SK-N-SH treated with all-trans-retinoic acid at 6 μM for 48 hours (cell line): ENCODE data around the gene RNU1-3.

Experiments used
- ATAC-seq: fragments of 200-7000 bp; cut with Tn5 transposase; 3 replicates; pipeline ENCODE4 v1.9.1; 2020; ENCODE audit warnings: mild to moderate bottlenecking, moderate library complexity
- BACH2 ChIP-seq: fragments of 250-450 bp; sonication (Bioruptor Pico); IDR thresholded peaks from 2 replicates; pipeline ENCODE4 v1.9.0; 2021; ENCODE audit warnings: mild to moderate bottlenecking, borderline replicate concordance
- CSDC2 ChIP-seq: fragments of 250-450 bp; sonication (Bioruptor Pico); IDR thresholded peaks from 2 replicates; pipeline ENCODE4 v1.5.0; 2020; ENCODE audit warnings: mild to moderate bottlenecking, moderate library complexity
- ESRRG ChIP-seq: fragments of 250-450 bp; sonication (Bioruptor Pico); IDR thresholded peaks from 2 replicates; pipeline ENCODE4 v1.6.1; 2021; ENCODE audit warnings: mild to moderate bottlenecking
- GLIS3 ChIP-seq: fragments of 250-450 bp; sonication (Bioruptor Pico); IDR thresholded peaks from 2 replicates; pipeline ENCODE4 v1.5.0; 2020; ENCODE audit warnings: mild to moderate bottlenecking, moderate library complexity
- ISL1 ChIP-seq: fragments of 250-450 bp; sonication (Bioruptor Pico); IDR thresholded peaks from 2 replicates; pipeline ENCODE4 v2.1.2; 2022; ENCODE audit warnings: mild to moderate bottlenecking, moderate library complexity
- OSR1 ChIP-seq: fragments of 250-450 bp; sonication (Bioruptor Pico); IDR thresholded peaks from 2 replicates; pipeline ENCODE4 v1.8.0; 2022; ENCODE audit warnings: moderate library complexity, mild to moderate bottlenecking, inconsistent platforms
- SNAI2 ChIP-seq: fragments of 250-450 bp; sonication (Bioruptor Pico); IDR thresholded peaks from 2 replicates; pipeline ENCODE4 v1.5.0; 2020; ENCODE audit warnings: mild to moderate bottlenecking, moderate library complexity
- TCF4 ChIP-seq: fragments of 250-450 bp; sonication (Bioruptor Pico); IDR thresholded peaks from 2 replicates; pipeline ENCODE4 v1.8.0; 2021; ENCODE audit warnings: mild to moderate bottlenecking, moderate library complexity, borderline replicate concordance
- TOX ChIP-seq: fragments of 250-450 bp; sonication (Bioruptor Pico); IDR thresholded peaks from 2 replicates; pipeline ENCODE4 v1.8.0; 2021; ENCODE audit warnings: mild to moderate bottlenecking, moderate library complexity, borderline replicate concordance
- ZC3H10 ChIP-seq: fragments of 250-450 bp; sonication (Bioruptor Pico); IDR thresholded peaks from 2 replicates; pipeline ENCODE4 v1.5.1; 2021; ENCODE audit warnings: mild to moderate bottlenecking, moderate library complexity
- ZFP3 ChIP-seq: fragments of 250-450 bp; sonication (Bioruptor Pico); IDR thresholded peaks from 2 replicates; pipeline ENCODE4 v1.5.0; 2020; ENCODE audit warnings: mild to moderate bottlenecking, moderate library complexity
- ZFP30 ChIP-seq: fragments of 450-650 bp; formaldehyde crosslinking; IDR thresholded peaks from 2 replicates; pipeline ENCODE4 v1.5.0; 2022; ENCODE audit warnings: mild to moderate bottlenecking, moderate library complexity
- ZNF565 ChIP-seq: fragments of 450-650 bp; formaldehyde crosslinking; conservative IDR thresholded peaks from 2 replicates; pipeline ENCODE4 v1.5.0; 2020; ENCODE audit warnings: low read depth, mild to moderate bottlenecking, moderate library complexity
- ZNF70 ChIP-seq: fragments of 450-650 bp; formaldehyde crosslinking; IDR thresholded peaks from 2 replicates; pipeline ENCODE4 v1.5.0; 2020; ENCODE audit warnings: mild to moderate bottlenecking, moderate library complexity
- ZNF8 ChIP-seq: fragments of 450-650 bp; formaldehyde crosslinking; IDR thresholded peaks from 2 replicates; pipeline ENCODE4 v1.5.0; 2020; ENCODE audit warnings: mild to moderate bottlenecking, moderate library complexity
- TF ChIP-seq, protein P1 (sequence below): fragments of 250-450 bp; sonication (Bioruptor Pico); IDR thresholded peaks from 2 replicates; pipeline ENCODE4 v1.5.0; 2020; ENCODE audit warnings: mild to moderate bottlenecking, moderate library complexity
- TF ChIP-seq, protein P2 (sequence below): fragments of 250-450 bp; sonication (Bioruptor Pico); IDR thresholded peaks from 2 replicates; pipeline ENCODE4 v1.8.0; 2020; ENCODE audit warnings: mild to moderate bottlenecking, moderate library complexity, borderline replicate concordance
- TF ChIP-seq, protein P3 (sequence below): fragments of 250-450 bp; sonication (Bioruptor Pico); IDR thresholded peaks from 2 replicates; pipeline ENCODE4 v1.5.1; 2021; ENCODE audit warnings: mild to moderate bottlenecking, moderate library complexity

The RNU1-3 gene

DNA sequence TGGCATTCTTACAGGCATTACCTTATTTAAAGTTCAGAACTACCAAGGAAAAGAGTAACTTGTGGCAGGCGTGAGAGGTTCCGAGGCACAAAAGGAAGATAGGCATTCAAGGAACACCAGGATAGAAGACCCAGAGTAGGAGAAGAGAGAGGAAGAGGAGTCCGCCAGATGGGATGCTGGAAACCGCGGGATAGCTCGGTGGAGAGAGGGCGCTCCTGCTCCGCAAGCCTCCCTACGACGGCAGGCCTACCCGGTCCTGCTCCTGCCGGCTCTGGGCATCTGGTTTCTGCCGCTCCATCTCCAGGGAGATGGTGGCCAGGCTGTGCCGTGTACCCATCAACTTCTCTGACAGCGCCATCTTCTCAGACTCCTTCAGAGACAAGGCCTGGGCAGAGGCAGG is 48.0 kb downstream of the RNU1-3 start:
- TF ChIP-seq ISL1 (CRISPR knock-in tag), result no peak
- TF ChIP-seq SNAI2 (CRISPR knock-in tag), result no peak
- TF ChIP-seq, protein P1, sequence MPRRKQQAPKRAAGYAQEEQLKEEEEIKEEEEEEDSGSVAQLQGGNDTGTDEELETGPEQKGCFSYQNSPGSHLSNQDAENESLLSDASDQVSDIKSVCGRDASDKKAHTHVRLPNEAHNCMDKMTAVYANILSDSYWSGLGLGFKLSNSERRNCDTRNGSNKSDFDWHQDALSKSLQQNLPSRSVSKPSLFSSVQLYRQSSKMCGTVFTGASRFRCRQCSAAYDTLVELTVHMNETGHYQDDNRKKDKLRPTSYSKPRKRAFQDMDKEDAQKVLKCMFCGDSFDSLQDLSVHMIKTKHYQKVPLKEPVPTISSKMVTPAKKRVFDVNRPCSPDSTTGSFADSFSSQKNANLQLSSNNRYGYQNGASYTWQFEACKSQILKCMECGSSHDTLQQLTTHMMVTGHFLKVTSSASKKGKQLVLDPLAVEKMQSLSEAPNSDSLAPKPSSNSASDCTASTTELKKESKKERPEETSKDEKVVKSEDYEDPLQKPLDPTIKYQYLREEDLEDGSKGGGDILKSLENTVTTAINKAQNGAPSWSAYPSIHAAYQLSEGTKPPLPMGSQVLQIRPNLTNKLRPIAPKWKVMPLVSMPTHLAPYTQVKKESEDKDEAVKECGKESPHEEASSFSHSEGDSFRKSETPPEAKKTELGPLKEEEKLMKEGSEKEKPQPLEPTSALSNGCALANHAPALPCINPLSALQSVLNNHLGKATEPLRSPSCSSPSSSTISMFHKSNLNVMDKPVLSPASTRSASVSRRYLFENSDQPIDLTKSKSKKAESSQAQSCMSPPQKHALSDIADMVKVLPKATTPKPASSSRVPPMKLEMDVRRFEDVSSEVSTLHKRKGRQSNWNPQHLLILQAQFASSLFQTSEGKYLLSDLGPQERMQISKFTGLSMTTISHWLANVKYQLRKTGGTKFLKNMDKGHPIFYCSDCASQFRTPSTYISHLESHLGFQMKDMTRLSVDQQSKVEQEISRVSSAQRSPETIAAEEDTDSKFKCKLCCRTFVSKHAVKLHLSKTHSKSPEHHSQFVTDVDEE (CRISPR knock-in tag), result no peak
- no peak for TF ChIP-seq ZNF565 (CRISPR knock-in tag)
- TF ChIP-seq BACH2, result no peak
- TF ChIP-seq, protein P2, sequence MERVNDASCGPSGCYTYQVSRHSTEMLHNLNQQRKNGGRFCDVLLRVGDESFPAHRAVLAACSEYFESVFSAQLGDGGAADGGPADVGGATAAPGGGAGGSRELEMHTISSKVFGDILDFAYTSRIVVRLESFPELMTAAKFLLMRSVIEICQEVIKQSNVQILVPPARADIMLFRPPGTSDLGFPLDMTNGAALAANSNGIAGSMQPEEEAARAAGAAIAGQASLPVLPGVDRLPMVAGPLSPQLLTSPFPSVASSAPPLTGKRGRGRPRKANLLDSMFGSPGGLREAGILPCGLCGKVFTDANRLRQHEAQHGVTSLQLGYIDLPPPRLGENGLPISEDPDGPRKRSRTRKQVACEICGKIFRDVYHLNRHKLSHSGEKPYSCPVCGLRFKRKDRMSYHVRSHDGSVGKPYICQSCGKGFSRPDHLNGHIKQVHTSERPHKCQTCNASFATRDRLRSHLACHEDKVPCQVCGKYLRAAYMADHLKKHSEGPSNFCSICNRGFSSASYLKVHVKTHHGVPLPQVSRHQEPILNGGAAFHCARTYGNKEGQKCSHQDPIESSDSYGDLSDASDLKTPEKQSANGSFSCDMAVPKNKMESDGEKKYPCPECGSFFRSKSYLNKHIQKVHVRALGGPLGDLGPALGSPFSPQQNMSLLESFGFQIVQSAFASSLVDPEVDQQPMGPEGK (CRISPR knock-in tag), result no peak
- TF ChIP-seq OSR1 (CRISPR knock-in tag), result no peak
- TF ChIP-seq ZC3H10, result no peak
- TF ChIP-seq ZNF70 (CRISPR knock-in tag), result no peak
- TF ChIP-seq ZNF8, result no peak
- TF ChIP-seq, all 23 proteins: peak for 0
- no peak for ATAC-seq

DNA sequence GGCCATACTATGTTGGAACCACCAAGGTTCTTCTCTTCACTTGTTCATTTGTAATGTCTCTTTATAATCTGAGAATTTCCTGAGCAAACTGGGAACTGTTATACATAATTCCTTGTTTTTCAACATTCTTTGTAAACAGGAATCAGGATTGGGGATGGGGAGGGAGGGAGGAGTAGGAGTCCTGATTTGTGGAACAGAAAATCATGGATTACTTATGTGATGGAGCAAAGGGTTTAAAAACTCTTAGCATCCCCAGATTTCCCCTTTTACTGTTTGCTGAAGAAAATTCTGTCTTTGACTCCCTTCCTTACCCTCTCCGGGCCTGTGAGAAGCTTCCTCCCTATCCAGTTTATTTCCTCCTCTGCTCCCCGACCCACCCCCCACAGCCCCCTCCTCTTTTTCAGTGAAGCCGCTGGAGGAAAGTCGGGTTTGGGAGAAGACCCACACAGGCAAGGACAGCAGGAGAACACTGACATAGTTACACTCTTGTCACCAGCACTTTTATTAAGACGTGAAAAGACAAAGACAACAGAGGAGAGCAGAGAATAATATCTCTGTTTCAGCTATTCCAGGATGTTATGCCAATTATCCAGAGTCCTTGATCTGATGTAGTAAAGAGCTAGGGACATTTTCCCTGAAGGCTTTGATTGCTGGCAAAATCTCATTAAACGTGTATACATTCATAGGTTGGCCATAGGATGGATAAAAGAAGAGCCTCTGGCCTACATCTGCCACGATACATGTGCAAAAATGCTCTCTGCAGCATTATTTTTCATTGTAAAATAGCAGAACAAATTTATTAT is 48.8 kb downstream of the RNU1-3 start:
- no peak for TF ChIP-seq TCF4 (CRISPR knock-in tag)
- TF ChIP-seq TOX (CRISPR knock-in tag), result no peak
- no peak for TF ChIP-seq ESRRG (CRISPR knock-in tag)
- TF ChIP-seq, all 23 proteins: peak for 0
- no peak for ATAC-seq

DNA sequence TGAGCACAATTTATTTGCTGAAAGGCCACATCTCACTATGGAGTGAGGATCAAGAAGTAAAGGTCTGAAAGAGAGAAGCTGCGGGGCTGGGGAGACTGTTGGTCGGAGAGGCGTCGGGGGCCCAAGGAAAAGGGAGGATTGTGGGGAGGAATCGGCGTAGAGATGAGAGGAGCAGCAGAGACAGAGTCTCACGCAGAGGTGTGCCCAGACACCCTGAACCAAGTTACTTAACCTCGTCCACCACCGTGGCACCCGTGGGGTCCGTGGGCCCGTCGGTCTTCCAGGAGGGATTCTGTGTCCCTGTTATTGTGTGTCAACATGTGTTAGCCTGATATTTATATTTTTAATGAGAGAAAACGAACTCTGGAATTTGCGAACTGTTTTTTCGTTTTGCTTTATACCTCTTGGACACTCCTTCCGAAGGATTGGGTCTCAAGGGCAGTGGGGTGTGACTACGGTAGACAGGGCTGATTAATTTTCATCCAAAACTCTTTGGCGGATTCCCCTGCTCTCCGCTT is 49.6 kb downstream of the RNU1-3 start:
- no peak for ATAC-seq
- TF ChIP-seq ZNF8, result no peak
- no peak for TF ChIP-seq ZFP30 (CRISPR knock-in tag)
- TF ChIP-seq, protein P3, sequence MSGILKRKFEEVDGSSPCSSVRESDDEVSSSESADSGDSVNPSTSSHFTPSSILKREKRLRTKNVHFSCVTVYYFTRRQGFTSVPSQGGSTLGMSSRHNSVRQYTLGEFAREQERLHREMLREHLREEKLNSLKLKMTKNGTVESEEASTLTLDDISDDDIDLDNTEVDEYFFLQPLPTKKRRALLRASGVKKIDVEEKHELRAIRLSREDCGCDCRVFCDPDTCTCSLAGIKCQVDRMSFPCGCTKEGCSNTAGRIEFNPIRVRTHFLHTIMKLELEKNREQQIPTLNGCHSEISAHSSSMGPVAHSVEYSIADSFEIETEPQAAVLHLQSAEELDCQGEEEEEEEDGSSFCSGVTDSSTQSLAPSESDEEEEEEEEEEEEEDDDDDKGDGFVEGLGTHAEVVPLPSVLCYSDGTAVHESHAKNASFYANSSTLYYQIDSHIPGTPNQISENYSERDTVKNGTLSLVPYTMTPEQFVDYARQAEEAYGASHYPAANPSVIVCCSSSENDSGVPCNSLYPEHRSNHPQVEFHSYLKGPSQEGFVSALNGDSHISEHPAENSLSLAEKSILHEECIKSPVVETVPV (CRISPR knock-in tag), result no peak
- TF ChIP-seq OSR1 (CRISPR knock-in tag), result no peak
- TF ChIP-seq GLIS3 (CRISPR knock-in tag), result no peak
- TF ChIP-seq ZNF565 (CRISPR knock-in tag), result no peak
- no peak for TF ChIP-seq ZFP3 (CRISPR knock-in tag)
- no peak for TF ChIP-seq CSDC2 (CRISPR knock-in tag)
- TF ChIP-seq, protein P1 (CRISPR knock-in tag), result no peak
- no peak for TF ChIP-seq ZC3H10
